H1 (cell line): ENCODE data around the gene ZNF555. TPM values are rescaled to one million over a fixed set of nuclear protein-coding genes. Genes with fewer than 3 reads are reported as not detected.
A peak's percentile ranks its signal among the peaks of the same experiment; 100 is the strongest.

Experiments
- CTCF ChIA-PET: fragments of 300-600 bp; sonication (Branson Sonifier 250); formaldehyde crosslinking; loops from one replicate; lab custom pipeline; 2021; ENCODE audit not compliant: partially characterized antibody; lab: Charles Lee
- POLR2A ChIA-PET: fragments of 300-600 bp; sonication (Branson Sonifier 250); formaldehyde crosslinking; loops from one replicate; lab custom pipeline; 2021; ENCODE audit warnings: inconsistent platforms; ENCODE audit not compliant: partially characterized antibody; lab: Charles Lee
- DNase-seq, 2 experiments: peaks; one replicate each; pipeline versions ENCODE4 v3.0.0 to v3.0.0-alpha.2; 2010 to 2022; ENCODE audit warnings: low spot score in 2 of 2, low read depth in 1 of 2, mixed read lengths in 1 of 2
- FAIRE-seq: peaks from 2 replicates; lab custom pipeline; 2011; peaks lifted over from hg19 to GRCh38; lab: Jason Lieb, UNC
- H2AFZ ChIP-seq: 2 replicates; pipeline ENCODE4 v1.8.1; 2012; ENCODE audit warnings: low read length, inconsistent platforms
- H2AK5ac ChIP-seq: 2 replicates; pipeline ENCODE4 v1.6.1; 2013; ENCODE audit warnings: low read depth, low read length
- H2BK120ac ChIP-seq: replicated peaks from 2 replicates; pipeline ENCODE3; 2013; ENCODE audit warnings: low read depth, low read length, inconsistent platforms
- H2BK12ac ChIP-seq: 2 replicates; pipeline ENCODE4 v1.6.1; 2013; ENCODE audit warnings: low read depth, low read length
- H2BK15ac ChIP-seq: 2 replicates; pipeline ENCODE4 v1.6.1; 2013; ENCODE audit warnings: low read length
- H2BK20ac ChIP-seq: 2 replicates; pipeline ENCODE4 v1.6.1; 2013; ENCODE audit warnings: low read length
- H2BK5ac ChIP-seq: 2 replicates; pipeline ENCODE4 v1.6.1; 2013; ENCODE audit warnings: low read depth, low read length
- H3K14ac ChIP-seq: 2 replicates; pipeline ENCODE4 v1.6.1; 2013; ENCODE audit warnings: inconsistent platforms; ENCODE audit not compliant: insufficient read length
- H3K18ac ChIP-seq: 2 replicates; pipeline ENCODE4 v1.6.1; 2013; ENCODE audit warnings: low read length; ENCODE audit errors: extremely low read depth
- H3K23ac ChIP-seq: 2 replicates; pipeline ENCODE4 v1.6.1; 2013; ENCODE audit warnings: inconsistent platforms; ENCODE audit not compliant: insufficient read length
- H3K23me2 ChIP-seq: 2 replicates; pipeline ENCODE4 v1.6.1; 2013; ENCODE audit warnings: low read depth, low read length
- H3K27ac ChIP-seq: 2 replicates; pipeline ENCODE4 v1.6.1; 2011; ENCODE audit warnings: low read depth, low read length, inconsistent platforms
- H3K27me3 ChIP-seq, 4 experiments: replicated peaks in 1 of 4; 1 replicate in 1 of 4; 2 replicates in 3 of 4; pipeline versions ENCODE4 v1.6.1 to v1.8.1; 2011 to 2013; ENCODE audit warnings: low read length in 3 of 4, mild to moderate bottlenecking in 3 of 4, inconsistent platforms in 2 of 4, mixed read lengths in 2 of 4, moderate library complexity in 1 of 4; ENCODE audit not compliant: control insufficient read depth in 3 of 4, insufficient read depth in 3 of 4; ENCODE audit errors: extremely low read depth in 1 of 4
- H3K36me3 ChIP-seq, 4 experiments: 2 replicates each; pipeline versions ENCODE4 v1.6.1 to v1.8.1; 2011 to 2013; ENCODE audit warnings: mild to moderate bottlenecking in 4 of 4, low read length in 3 of 4, moderate library complexity in 2 of 4, control low read depth in 1 of 4, inconsistent platforms in 1 of 4; ENCODE audit not compliant: insufficient read depth in 4 of 4, control insufficient read depth in 2 of 4
- H3K4ac ChIP-seq: replicated peaks from 2 replicates; pipeline ENCODE3; 2013; ENCODE audit warnings: low read length, low read depth, mixed read lengths, inconsistent platforms; ENCODE audit not compliant: insufficient read length
- H3K4me1 ChIP-seq, 4 experiments: replicated peaks in 1 of 4; 1 replicate in 1 of 4; 2 replicates in 3 of 4; pipeline versions ENCODE4 v1.6.1 to v1.8.1; 2011 to 2013; ENCODE audit warnings: low read length in 3 of 4, inconsistent platforms in 2 of 4, mixed read lengths in 1 of 4; ENCODE audit not compliant: insufficient read depth in 4 of 4, control insufficient read depth in 3 of 4
- H3K4me2 ChIP-seq, 2 experiments: 2 replicates each; pipeline versions ENCODE4 v1.6.1 to v1.8.1; 2011 to 2013; ENCODE audit warnings: low read depth in 2 of 2, low read length in 2 of 2, control low read depth in 1 of 2, inconsistent platforms in 1 of 2, mild to moderate bottlenecking in 1 of 2; ENCODE audit not compliant: insufficient read depth in 1 of 2
- H3K4me3 ChIP-seq, 4 experiments: fragments of 200-600, 300-600 bp in 1 of 4; sonication (generic), shearing (Covaris generic), sonication (Bioruptor Twin) in 1 of 4; 2 replicates each; pipeline versions ENCODE4 v1.5.1 to v1.8.1; 2011 to 2016; ENCODE audit warnings: low read length in 4 of 4, low read depth in 3 of 4, control low read depth in 2 of 4, inconsistent platforms in 2 of 4, mild to moderate bottlenecking in 2 of 4, mixed read lengths in 1 of 4, moderate library complexity in 1 of 4; ENCODE audit not compliant: insufficient read depth in 2 of 4; ENCODE audit errors: extremely low read depth in 1 of 4
- H3K56ac ChIP-seq: replicated peaks from 2 replicates; pipeline ENCODE3; 2013; ENCODE audit warnings: low read depth, mild to moderate bottlenecking, mixed read lengths, low read length, inconsistent platforms; ENCODE audit not compliant: insufficient read length
- H3K79me1 ChIP-seq: 2 replicates; pipeline ENCODE4 v1.6.1; 2013; ENCODE audit warnings: low read depth, low read length, control low read depth
- H3K79me2 ChIP-seq, 2 experiments: 2 replicates each; pipeline versions ENCODE4 v1.6.1 to v1.8.1; 2012 to 2013; ENCODE audit warnings: low read length in 2 of 2, mild to moderate bottlenecking in 2 of 2, inconsistent platforms in 1 of 2; ENCODE audit not compliant: insufficient read depth in 2 of 2, control insufficient read depth in 1 of 2
- H3K9ac ChIP-seq, 4 experiments: replicated peaks in 1 of 4; 1 replicate in 1 of 4; 2 replicates in 3 of 4; pipeline versions ENCODE4 v1.6.1 to v1.8.1; 2011 to 2013; ENCODE audit warnings: low read depth in 3 of 4, low read length in 3 of 4, control low read depth in 2 of 4, mild to moderate bottlenecking in 2 of 4, moderate library complexity in 2 of 4, inconsistent platforms in 1 of 4; ENCODE audit errors: extremely low read depth in 1 of 4
- H3K9me3 ChIP-seq, 2 experiments: 2 replicates each; pipeline versions ENCODE4 v1.6.1 to v1.8.1; 2012 to 2013; ENCODE audit warnings: mild to moderate bottlenecking in 2 of 2, moderate library complexity in 2 of 2, control low read depth in 1 of 2, inconsistent platforms in 1 of 2, low read depth in 1 of 2, low read length in 1 of 2, mixed read lengths in 1 of 2; ENCODE audit not compliant: insufficient read depth in 2 of 2
- H4K20me1 ChIP-seq, 2 experiments: replicated peaks in 1 of 2; 2 replicates each; pipeline versions ENCODE3 to v1.8.1; 2011 to 2013; ENCODE audit warnings: inconsistent platforms in 2 of 2, low read length in 2 of 2, mild to moderate bottlenecking in 1 of 2; ENCODE audit not compliant: insufficient read depth in 2 of 2, control insufficient read depth in 1 of 2
- H4K5ac ChIP-seq: 2 replicates; pipeline ENCODE4 v1.6.1; 2013; ENCODE audit warnings: low read length, low read depth, mixed read lengths, inconsistent platforms; ENCODE audit not compliant: insufficient read length
- H4K8ac ChIP-seq: 2 replicates; pipeline ENCODE4 v1.8.0; 2013; ENCODE audit warnings: mild to moderate bottlenecking, moderate library complexity, low read length, inconsistent platforms; ENCODE audit not compliant: insufficient read depth; ENCODE audit errors: extremely low read depth
- H4K91ac ChIP-seq: replicated peaks from 2 replicates; pipeline ENCODE3; 2013; ENCODE audit warnings: low read length, mixed read lengths, inconsistent platforms; ENCODE audit not compliant: insufficient read length
- BRCA1 ChIP-seq: IDR thresholded peaks from 2 replicates; pipeline ENCODE4 v1.6.1; 2012; ENCODE audit warnings: low read depth, low read length, improper control_type of control experiment
- CBX8 ChIP-seq: fragments of 300-800, 300-1000 bp; sonication (generic); IDR thresholded peaks from 2 replicates; pipeline ENCODE4 v1.7.1; 2016; ENCODE audit warnings: low read depth, low read length, borderline replicate concordance
- TCF12 ChIP-seq: IDR thresholded peaks from 2 replicates; pipeline ENCODE4 v1.6.1; 2011; ENCODE audit warnings: low read depth, mild to moderate bottlenecking, low read length
- WGBS, 2 experiments: shearing (Covaris generic) in 1 of 2; methylation state at CpG; one replicate each; pipeline versions ENCODE4 v1.1.6 to v1.1.7; 2013 to 2015; ENCODE audit warnings: low lambda C conversion rate in 2 of 2, mixed read lengths in 2 of 2, inconsistent platforms in 1 of 2, low coverage in 1 of 2, missing lambda C conversion rate in 1 of 2; ENCODE audit not compliant: insufficient replicate concordance in 2 of 2, insufficient coverage in 1 of 2, insufficient read length in 1 of 2; ENCODE audit errors: extremely low coverage in 1 of 2, missing lambda C conversion rate in 1 of 2; 5-methylcytosine and 5-hydroxymethylcytosine counted together
- polyA plus RNA-seq, 7 experiments: library from polyadenylated mRNA; depleted of rRNA in 3 of 7; stranded (reverse) in 5 of 7; unstranded in 2 of 7; fragments of >200 nt in 5 of 7; fragments of 200-250 nt in 2 of 7; gene quantifications; 1 replicate in 5 of 7; 2 replicates in 1 of 7; 4 replicates in 1 of 7; pipeline versions ENCODE4 v1.2.1 to v1.2.3, GENCODE V29; 2011 to 2013; ENCODE audit warnings: missing spikeins in 2 of 7, mixed read lengths in 2 of 7
- total RNA-seq: library from RNA; stranded (reverse); fragmentation: NEBNext Ultra II Directional; extraction: Animal tissue kit (Norgen Biotek cat#: 25700); gene quantifications from 2 replicates; pipeline ENCODE4 v1.2.1, GENCODE V29; 2021

Gene ZNF555
- total and polyA plus RNA-seq, 2 of the 8 experiments (the other 6 are each of a cell fraction or from before 2014, with no cell fraction given), result 1.6 to 5.7 TPM

- H3K79me2 ChIP-seq, result peaks cover 3 to 32% of the 10 kb centered on the region in 2 experiments; a peak in 3 of 4 replicates
- no peak overlapping the region for H3K4me2 ChIP-seq
- DNase-seq (no peak), FAIRE-seq (no peak)
- H3K79me1 ChIP-seq, result peaks cover 10% of the 10 kb centered on the region
- H3K23ac ChIP-seq, result no peak overlapping the region
- no peak overlapping the region for H3K27ac ChIP-seq
- no peaks in the 10 kb centered on the region for H3K23me2 ChIP-seq
- no peak overlapping the region for H3K56ac ChIP-seq
- H4K5ac ChIP-seq, result no peak overlapping the region
- no peak overlapping the region for H3K14ac ChIP-seq
- H2BK20ac ChIP-seq, result no peak overlapping the region
- no peak overlapping the region for H3K18ac ChIP-seq
- no peaks in the 10 kb centered on the region for H3K27me3 ChIP-seq
- H2BK12ac ChIP-seq, result no peak overlapping the region
- no peak overlapping the region for H2BK120ac ChIP-seq
- H3K9ac ChIP-seq, result no peak overlapping the region
- peaks cover 2 to 30% of the 10 kb centered on the region in 2 experiments for H4K20me1 ChIP-seq
- ChIA-PET CTCF (interaction anchor here (0.9 kb wide), 1 partner anchor 144 kb away, joined by 4 read pairs; no protein-coding TSS in a partner anchor), POLR2A (interaction anchor here (1.3 kb wide), 1 partner anchor 28 kb away, joined by 3 read pairs; the partner anchor contains the start of gene ZNF554)
- no peak overlapping the region for H4K91ac ChIP-seq
- H3K4ac ChIP-seq, result no peak overlapping the region
- H2AK5ac ChIP-seq, result no peak overlapping the region
- H2AFZ ChIP-seq, result no peak overlapping the region
- H3K4me3 ChIP-seq, result no peak overlapping the region
- H2BK5ac ChIP-seq, result no peak overlapping the region
- WGBS, 2 experiments, result 92% methylated on average over 16 of the region's 16 CpGs; no CpG with 5 or more reads in 1 of the 2 experiments
- H3K9me3 ChIP-seq, result no peaks in the 10 kb centered on the region
- no peaks in the 10 kb centered on the region; a peak in 1 of 7 replicates for H3K4me1 ChIP-seq
- no peak for TF ChIP-seq TCF12
- no peak for TF ChIP-seq CBX8
- TF ChIP-seq BRCA1, result no peak
- H2BK15ac ChIP-seq, result no peak overlapping the region
- 0 out of 2 replicates have a peak overlapping the region, but pooled peaks have one; percentile 23 for H4K8ac ChIP-seq
- peaks cover 20 to 60% (median 42%) of the 10 kb centered on the region in 4 experiments for H3K36me3 ChIP-seq
Measured at GRCh38 chr19:2791876-2792275, 49.4 kb upstream of the ZNF555 start.
